DMS153 treated with DMSO at 0.1 percent for 48 hours (cell line): ENCODE data around the gene RB1.
A peak's percentile ranks its signal among the peaks of the same experiment; 100 is the strongest.
"Not testable (repeated sequence)": the region's sequence is repeated elsewhere in the genome, so short reads cannot be mapped to it uniquely, and the experiment has no call there.

Source experiments
- DNase-seq: peaks from one replicate; lab custom pipeline; 2025; ENCODE audit not compliant: unreplicated experiment; lab: John Stamatoyannopoulos, UW

The RB1 gene

GRCh38 chr13:48297131-48297786 lies 6.3 kb upstream of the RB1 start:
- no peak for DNase-seq

GRCh38 chr13:48299591-48299990 lies 4.0 kb upstream of the RB1 start:
- DNase-seq, result no peak

GRCh38 chr13:48302871-48303358 lies 636 bp upstream of the RB1 start:
- no peak for DNase-seq

GRCh38 chr13:48304143-48304876 lies 759 bp downstream of the RB1 start:
- no peak for DNase-seq

- no peak for DNase-seq
Observed at GRCh38 chr13:48311223-48311622, 7.7 kb downstream of the RB1 start.

GRCh38 chr13:48315969-48316650 lies 12.6 kb downstream of the RB1 start:
- no peak for DNase-seq

GRCh38 chr13:48316826-48317510 lies 13.4 kb downstream of the RB1 start:
- no peak for DNase-seq

- no peak for DNase-seq
Observed at GRCh38 chr13:48317511-48318376, 14.2 kb downstream of the RB1 start.

GRCh38 chr13:48318377-48318811 lies 14.8 kb downstream of the RB1 start:
- DNase-seq, result no peak

GRCh38 chr13:48318821-48319511 lies 15.4 kb downstream of the RB1 start:
- DNase-seq, result no peak

- no peak for DNase-seq
Observed at GRCh38 chr13:48319531-48320398, 16.2 kb downstream of the RB1 start.

- DNase-seq, result no peak
Observed at GRCh38 chr13:48320399-48320790, 16.8 kb downstream of the RB1 start.

- DNase-seq, result no peak
Observed at GRCh38 chr13:48320891-48321510, 17.4 kb downstream of the RB1 start.

GRCh38 chr13:48322294-48322693 lies 18.7 kb downstream of the RB1 start:
- DNase-seq, result no peak

GRCh38 chr13:48333976-48334375 lies 30.4 kb downstream of the RB1 start:
- DNase-seq, result no peak

GRCh38 chr13:48334534-48335127 lies 31.1 kb downstream of the RB1 start:
- peak; percentile 5 for DNase-seq

GRCh38 chr13:48339198-48339597 lies 35.6 kb downstream of the RB1 start:
- not testable (repeated sequence) for DNase-seq

- no peak for DNase-seq
Observed at GRCh38 chr13:48344264-48344663, 40.7 kb downstream of the RB1 start.
